ENCODE measurements around the gene OMP. TPM values are rescaled to one million over a fixed set of nuclear protein-coding genes. Genes with fewer than 3 reads are reported as not detected.

The OMP gene
- polyA plus RNA-seq, 3 donors = not detected

DNA sequence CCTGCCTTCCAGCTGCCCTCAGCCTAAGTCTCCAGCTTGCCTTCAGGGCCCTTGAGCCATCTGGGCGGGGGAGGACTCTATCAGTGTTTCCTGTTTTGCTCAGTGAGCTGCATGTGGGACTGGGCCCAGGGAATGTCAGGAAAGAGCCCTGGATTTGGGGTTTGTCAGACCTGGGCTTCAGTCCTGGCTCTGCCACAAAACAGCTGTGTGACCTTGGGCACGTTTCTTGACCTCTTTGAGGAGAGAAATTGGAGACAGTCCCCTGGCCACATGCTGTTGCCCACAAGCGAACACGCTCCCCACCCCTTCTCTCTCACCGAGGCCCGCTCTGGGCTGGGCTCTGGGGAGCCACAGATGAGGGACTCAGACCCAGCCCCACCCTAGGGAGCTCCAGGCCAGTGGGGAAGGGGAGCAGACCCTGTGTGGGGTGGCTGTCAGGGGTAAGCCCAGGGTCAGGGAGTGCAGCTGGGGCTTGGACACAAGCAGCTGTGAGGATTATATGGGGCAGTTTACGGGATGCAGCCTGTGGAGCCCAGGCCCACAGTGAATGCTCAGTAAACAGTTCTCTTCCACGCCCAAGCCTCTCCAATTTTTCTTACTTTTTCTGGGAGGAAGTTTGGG lies 37.7 kb downstream of the OMP start:
- Mint-ChIP-seq H3K9me3 (peaks cover 0 to 2% (median 0%) of the 10 kb centered on the region in 7 donors), H3K4me1 (no peaks in the 10 kb centered on the region), H3K4me3 (no peak overlapping the region), H3K27ac (no peak overlapping the region), H3K36me3 (no peaks in the 10 kb centered on the region), H3K27me3 (ENCODE audit: low read depth in 3 of 3) (peaks cover 40 to 55% (median 46%) of the 10 kb centered on the region in 3 donors)
- Histone ChIP-seq H3K79me2 (ENCODE audit: insufficient read depth, low read length) (no peaks in the 10 kb centered on the region), H3K4me1 (ENCODE audit: control insufficient read depth in 1 of 2, insufficient read depth in 2 of 2, low read length in 2 of 2) (no peaks in the 10 kb centered on the region), H3K27ac (ENCODE audit: low read depth in 1 of 2, low read length in 2 of 2) (no peak overlapping the region), H3K4me2 (replicated peaks; ENCODE audit: extremely low read depth, low read length, poor library complexity, severe bottlenecking) (no peak overlapping the region), H3K27me3 (ENCODE audit: control insufficient read depth in 2 of 2, insufficient read depth in 2 of 2, low read length in 2 of 2) (peaks cover 7 to 33% of the 10 kb centered on the region in 2 donors), H3K9me3 (replicated peaks in 1 of 2; ENCODE audit: control insufficient read depth in 1 of 2, insufficient read depth in 1 of 2, low read length in 2 of 2) (peaks cover 0 to 3% of the 10 kb centered on the region in 2 donors), H3K36me3 (replicated peaks in 1 of 2; ENCODE audit: control insufficient read depth in 1 of 2, insufficient read depth in 2 of 2, low read length in 2 of 2) (no peaks in the 10 kb centered on the region), H3K9ac (ENCODE audit: insufficient read depth, low read length, poor library complexity, severe bottlenecking) (no peak overlapping the region), H4K20me1 (ENCODE audit: insufficient read depth, low read length) (no peaks in the 10 kb centered on the region), H2AFZ (ENCODE audit: insufficient read depth, low read depth, low read length, poor library complexity, severe bottlenecking) (no peak overlapping the region), H3K4me3 (replicated peaks in 1 of 3; ENCODE audit: low read depth in 2 of 3, low read length in 3 of 3) (no peak overlapping the region)
- intact Hi-C loops (cut with micrococcal nuclease) = no loop called here
- TF ChIP-seq, protein P1, sequence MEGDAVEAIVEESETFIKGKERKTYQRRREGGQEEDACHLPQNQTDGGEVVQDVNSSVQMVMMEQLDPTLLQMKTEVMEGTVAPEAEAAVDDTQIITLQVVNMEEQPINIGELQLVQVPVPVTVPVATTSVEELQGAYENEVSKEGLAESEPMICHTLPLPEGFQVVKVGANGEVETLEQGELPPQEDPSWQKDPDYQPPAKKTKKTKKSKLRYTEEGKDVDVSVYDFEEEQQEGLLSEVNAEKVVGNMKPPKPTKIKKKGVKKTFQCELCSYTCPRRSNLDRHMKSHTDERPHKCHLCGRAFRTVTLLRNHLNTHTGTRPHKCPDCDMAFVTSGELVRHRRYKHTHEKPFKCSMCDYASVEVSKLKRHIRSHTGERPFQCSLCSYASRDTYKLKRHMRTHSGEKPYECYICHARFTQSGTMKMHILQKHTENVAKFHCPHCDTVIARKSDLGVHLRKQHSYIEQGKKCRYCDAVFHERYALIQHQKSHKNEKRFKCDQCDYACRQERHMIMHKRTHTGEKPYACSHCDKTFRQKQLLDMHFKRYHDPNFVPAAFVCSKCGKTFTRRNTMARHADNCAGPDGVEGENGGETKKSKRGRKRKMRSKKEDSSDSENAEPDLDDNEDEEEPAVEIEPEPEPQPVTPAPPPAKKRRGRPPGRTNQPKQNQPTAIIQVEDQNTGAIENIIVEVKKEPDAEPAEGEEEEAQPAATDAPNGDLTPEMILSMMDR (IDR thresholded peaks at IDR 0.05) = no peak
- whole genome bisulfite sequencing (ENCODE audit: insufficient coverage) = 55% methylated on average over 2 of the region's 8 CpGs
- DNase-seq = no peak

DNA sequence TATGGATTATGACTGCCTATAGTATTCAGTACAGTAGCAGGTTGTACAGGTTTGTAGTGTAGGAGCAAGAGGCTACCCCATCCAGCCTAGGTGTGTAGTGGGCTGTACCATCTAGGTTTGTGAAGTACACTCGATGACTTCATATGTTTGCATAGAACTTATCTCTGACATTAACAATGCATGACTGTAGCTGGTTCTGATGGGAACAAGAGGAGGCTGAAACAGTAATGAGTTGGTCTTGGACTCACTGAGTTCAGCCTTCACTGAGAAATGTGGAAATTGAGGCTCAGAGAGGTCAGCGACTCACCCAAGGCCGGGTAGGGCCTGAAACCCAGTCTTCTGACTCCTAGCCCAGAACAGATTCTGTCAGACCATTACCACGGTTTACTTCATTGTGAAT lies 38.4 kb downstream of the OMP start:
- Mint-ChIP-seq H3K4me1 (no peaks in the 10 kb centered on the region), H3K27me3 (ENCODE audit: low read depth in 3 of 3) (peaks cover 40 to 52% (median 45%) of the 10 kb centered on the region in 3 donors), H3K36me3 (no peaks in the 10 kb centered on the region), H3K4me3 (no peak overlapping the region), H3K9me3 (no peaks in the 10 kb centered on the region), H3K27ac (no peak overlapping the region)
- WGBS (ENCODE audit: insufficient coverage) = 100% methylated on average over 1 of the region's 4 CpGs
- Histone ChIP-seq H3K79me2 (ENCODE audit: insufficient read depth, low read length) (no peaks in the 10 kb centered on the region), H4K20me1 (ENCODE audit: insufficient read depth, low read length) (no peaks in the 10 kb centered on the region), H3K9me3 (replicated peaks in 1 of 2; ENCODE audit: control insufficient read depth in 1 of 2, insufficient read depth in 1 of 2, low read length in 2 of 2) (peaks cover 0 to 3% of the 10 kb centered on the region in 2 donors), H3K4me3 (replicated peaks in 1 of 3; ENCODE audit: low read depth in 2 of 3, low read length in 3 of 3) (no peak overlapping the region), H3K36me3 (replicated peaks in 1 of 2; ENCODE audit: control insufficient read depth in 1 of 2, insufficient read depth in 2 of 2, low read length in 2 of 2) (no peaks in the 10 kb centered on the region), H3K4me1 (ENCODE audit: control insufficient read depth in 1 of 2, insufficient read depth in 2 of 2, low read length in 2 of 2) (no peaks in the 10 kb centered on the region), H3K4me2 (replicated peaks; ENCODE audit: extremely low read depth, low read length, poor library complexity, severe bottlenecking) (no peak overlapping the region), H3K27me3 (ENCODE audit: control insufficient read depth in 2 of 2, insufficient read depth in 2 of 2, low read length in 2 of 2) (peaks cover 7 to 36% of the 10 kb centered on the region in 2 donors), H2AFZ (ENCODE audit: insufficient read depth, low read depth, low read length, poor library complexity, severe bottlenecking) (no peak overlapping the region), H3K27ac (ENCODE audit: low read depth in 1 of 2, low read length in 2 of 2) (no peak overlapping the region), H3K9ac (ENCODE audit: insufficient read depth, low read length, poor library complexity, severe bottlenecking) (no peak overlapping the region)
- intact Hi-C loops (cut with micrococcal nuclease) = no loop called here
- no peak for DNase-seq
- TF ChIP-seq, protein P1 (IDR thresholded peaks at IDR 0.05) = no peak
